Measurements from ENCODE around the gene DNM3.

The DNM3 gene

GRCh38 chr1:172335377-172335776 lies 494.1 kb downstream of the DNM3 start:
- TF ChIP-seq CTCF (IDR thresholded peaks at IDR 0.05; ENCODE audit: low read depth, low read length, poor library complexity, severe bottlenecking) (no peak), EZH2phosphoT487 (IDR thresholded peaks at IDR 0.05; ENCODE audit: borderline replicate concordance, low read length) (no peak)
- no peaks in the 10 kb centered on the region for H3K36me3 ChIP-seq (ENCODE audit: control insufficient read depth, low read length)
- H3K4me1 ChIP-seq (ENCODE audit: control insufficient read depth, low read length) = no peaks in the 10 kb centered on the region
- no peaks in the 10 kb centered on the region for H3K79me2 ChIP-seq (ENCODE audit: control insufficient read depth, low read length)
- no peaks in the 10 kb centered on the region for H3K9me2 ChIP-seq (replicated peaks; ENCODE audit: control insufficient read depth, low read length)
- no peaks in the 10 kb centered on the region for H3F3A ChIP-seq (ENCODE audit: control insufficient read depth, insufficient read depth)
- no peak overlapping the region for H3K27ac ChIP-seq (ENCODE audit: low read depth, low read length)
- H4K20me1 ChIP-seq (ENCODE audit: control insufficient read depth, insufficient read depth, low read depth, low read length) = no peaks in the 10 kb centered on the region
- H3K9me3 ChIP-seq (ENCODE audit: control insufficient read depth, insufficient read depth, low read length) = no peaks in the 10 kb centered on the region
- no peak overlapping the region for H3K4me2 ChIP-seq (ENCODE audit: low read length)
- no peaks in the 10 kb centered on the region; the same call in 1 of the 2 replicates for H3K27me3 ChIP-seq (ENCODE audit: control insufficient read depth, low read length)
- no peak overlapping the region for H3K4me3 ChIP-seq (ENCODE audit: low read length)

GRCh38 chr1:172338295-172338735 lies 497.0 kb downstream of the DNM3 start:
- Histone ChIP-seq H3F3A (ENCODE audit: control insufficient read depth, insufficient read depth) (no peaks in the 10 kb centered on the region), H3K4me3 (ENCODE audit: low read length) (no peak overlapping the region), H3K79me2 (ENCODE audit: control insufficient read depth, low read length) (no peaks in the 10 kb centered on the region), H3K36me3 (ENCODE audit: control insufficient read depth, low read length) (no peaks in the 10 kb centered on the region), H3K9me3 (ENCODE audit: control insufficient read depth, insufficient read depth, low read length) (no peaks in the 10 kb centered on the region), H4K20me1 (ENCODE audit: control insufficient read depth, insufficient read depth, low read depth, low read length) (no peaks in the 10 kb centered on the region), H3K4me1 (ENCODE audit: control insufficient read depth, low read length) (peaks cover 12% of the 10 kb centered on the region), H3K27me3 (ENCODE audit: control insufficient read depth, low read length) (no peaks in the 10 kb centered on the region; the same call in 1 of the 2 replicates), H3K27ac (ENCODE audit: low read depth, low read length) (no peak overlapping the region), H3K9me2 (replicated peaks; ENCODE audit: control insufficient read depth, low read length) (no peaks in the 10 kb centered on the region), H3K4me2 (ENCODE audit: low read length) (no peak overlapping the region)
- TF ChIP-seq CTCF (IDR thresholded peaks at IDR 0.05; ENCODE audit: low read depth, low read length, poor library complexity, severe bottlenecking) (no peak), EZH2phosphoT487 (IDR thresholded peaks at IDR 0.05; ENCODE audit: borderline replicate concordance, low read length) (no peak)

- no peaks in the 10 kb centered on the region for H3F3A ChIP-seq (ENCODE audit: control insufficient read depth, insufficient read depth)
- H3K4me3 ChIP-seq (ENCODE audit: low read length) = no peak overlapping the region
These were observed 498.5 kb downstream of the DNM3 start for GRCh38 chr1:172339842-172340241.

More at GRCh38 chr1:172339842-172340241, 498.5 kb downstream of the DNM3 start:
- no peak for TF ChIP-seq CTCF (IDR thresholded peaks at IDR 0.05; ENCODE audit: low read depth, low read length, poor library complexity, severe bottlenecking)
- TF ChIP-seq EZH2phosphoT487 (IDR thresholded peaks at IDR 0.05; ENCODE audit: borderline replicate concordance, low read length) = no peak
- no peaks in the 10 kb centered on the region for H3K9me3 ChIP-seq (ENCODE audit: control insufficient read depth, insufficient read depth, low read length)
- no peaks in the 10 kb centered on the region for H3K36me3 ChIP-seq (ENCODE audit: control insufficient read depth, low read length)
- H3K9me2 ChIP-seq (replicated peaks; ENCODE audit: control insufficient read depth, low read length) = no peaks in the 10 kb centered on the region
- H3K79me2 ChIP-seq (ENCODE audit: control insufficient read depth, low read length) = no peaks in the 10 kb centered on the region
- no peak overlapping the region for H3K4me2 ChIP-seq (ENCODE audit: low read length)
- no peaks in the 10 kb centered on the region for H3K27me3 ChIP-seq (ENCODE audit: control insufficient read depth, low read length)
- no peak overlapping the region for H3K27ac ChIP-seq (ENCODE audit: low read depth, low read length)
- H4K20me1 ChIP-seq (ENCODE audit: control insufficient read depth, insufficient read depth, low read depth, low read length) = no peaks in the 10 kb centered on the region
- H3K4me1 ChIP-seq (ENCODE audit: control insufficient read depth, low read length) = peaks cover 17% of the 10 kb centered on the region

Measured in DOHH2 (cell line).